ENCODE data around the gene FOSL2. TPM values are rescaled to one million over a fixed set of nuclear protein-coding genes. Genes with fewer than 3 reads are reported as not detected.
"Not testable (repeated sequence)": the region's sequence is repeated elsewhere in the genome, so short reads cannot be mapped to it uniquely, and the experiment has no call there.

The FOSL2 gene
- total RNA-seq, 1 experiment from 2014 or later = 44.7 TPM

GRCh38 chr2:28361991-28362710 lies 30.5 kb upstream of the FOSL2 start:
- H3K27ac ChIP-seq = no peak overlapping the region
- H3K9me3 ChIP-seq (replicated peaks) = no peaks in the 10 kb centered on the region
- no peak overlapping the region for H3K4me3 ChIP-seq
- no peaks in the 10 kb centered on the region for H3K27me3 ChIP-seq (replicated peaks)
- H3K36me3 ChIP-seq = no peaks in the 10 kb centered on the region
- no peak for DNase-seq (ENCODE audit: low read depth in 1 of 2, low spot score in 2 of 2)
- H3K4me1 ChIP-seq (replicated peaks) = peaks cover 47% of the 10 kb centered on the region

DNA sequence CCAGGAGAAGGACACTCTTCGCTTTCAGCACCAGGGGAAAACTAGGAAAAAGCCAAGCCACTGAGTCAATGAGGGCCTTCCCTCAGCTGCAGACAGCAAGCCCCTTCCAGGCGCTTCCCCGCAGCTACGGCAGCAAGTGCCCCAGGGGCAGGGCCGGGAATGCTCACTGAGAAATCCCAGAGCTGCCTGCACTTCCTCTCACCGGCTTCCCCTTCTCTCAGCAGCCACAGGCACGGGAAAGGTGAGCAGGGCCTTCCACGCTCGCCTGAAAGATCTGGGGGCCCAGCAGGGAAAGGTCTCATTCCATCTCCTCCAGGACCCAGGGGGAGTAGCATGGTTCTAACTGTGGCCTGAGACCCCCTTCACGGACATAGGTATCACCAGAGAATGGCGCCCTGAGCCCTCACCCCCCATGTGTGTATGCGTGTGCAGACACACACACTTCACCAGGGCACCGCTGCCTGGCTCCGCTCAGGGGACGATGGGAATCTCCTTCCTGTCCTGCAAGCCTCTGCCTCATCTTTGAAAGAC lies 29.6 kb upstream of the FOSL2 start:
- Histone ChIP-seq H3K4me1 (replicated peaks) (peaks cover 39% of the 10 kb centered on the region), H3K4me3 (no peak overlapping the region), H3K36me3 (no peaks in the 10 kb centered on the region), H3K27me3 (replicated peaks) (no peaks in the 10 kb centered on the region), H3K9me3 (replicated peaks) (no peaks in the 10 kb centered on the region), H3K27ac (no peak overlapping the region)
- DNase-seq (ENCODE audit: low read depth in 1 of 2, low spot score in 2 of 2) = no peak

DNA sequence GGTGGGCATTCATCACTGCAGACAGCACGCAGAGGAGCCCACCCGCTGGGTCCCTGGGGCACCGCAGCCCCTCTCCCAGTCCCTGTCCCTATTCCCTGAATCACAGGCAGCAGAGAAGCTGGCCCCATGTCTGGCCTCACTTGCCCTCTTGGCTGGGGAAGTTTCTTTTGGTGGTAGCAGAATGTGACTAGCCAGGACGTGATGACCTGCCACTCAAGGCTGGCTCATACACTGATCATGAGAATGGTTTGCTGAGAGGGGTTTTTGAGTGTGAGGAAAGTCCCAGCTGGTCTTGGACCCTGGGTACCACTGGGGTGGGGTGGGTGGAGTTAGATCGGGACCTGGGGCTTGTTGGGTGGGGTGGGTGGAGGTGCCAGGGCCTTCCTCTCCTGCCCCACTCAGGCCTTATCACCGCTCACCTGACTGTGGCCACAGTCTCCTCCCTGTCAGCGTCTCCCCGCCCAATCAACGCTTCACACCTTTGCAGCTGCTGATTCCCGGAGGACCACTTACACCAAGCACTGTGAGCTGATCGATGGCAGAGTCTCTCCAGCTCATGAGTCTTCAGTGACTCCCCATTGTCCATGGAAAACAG lies 28.9 kb upstream of the FOSL2 start:
- H3K36me3 ChIP-seq = no peaks in the 10 kb centered on the region
- H3K9me3 ChIP-seq (replicated peaks) = no peaks in the 10 kb centered on the region
- no peak for DNase-seq (ENCODE audit: low read depth in 1 of 2, low spot score in 2 of 2)
- no peak overlapping the region for H3K27ac ChIP-seq
- H3K4me3 ChIP-seq = no peak overlapping the region
- H3K4me1 ChIP-seq (replicated peaks) = peaks cover 33% of the 10 kb centered on the region
- no peaks in the 10 kb centered on the region for H3K27me3 ChIP-seq (replicated peaks)

GRCh38 chr2:28364610-28365009 lies 28.0 kb upstream of the FOSL2 start:
- peaks cover 24% of the 10 kb centered on the region for H3K4me1 ChIP-seq (replicated peaks)
- H3K27ac ChIP-seq = no peak overlapping the region
- H3K36me3 ChIP-seq = no peaks in the 10 kb centered on the region
- H3K27me3 ChIP-seq (replicated peaks) = no peaks in the 10 kb centered on the region
- H3K4me3 ChIP-seq = no peak overlapping the region
- H3K9me3 ChIP-seq (replicated peaks) = no peaks in the 10 kb centered on the region
- no peak for DNase-seq (ENCODE audit: low read depth in 1 of 2, low spot score in 2 of 2)

GRCh38 chr2:28365158-28365557 lies 27.5 kb upstream of the FOSL2 start:
- Histone ChIP-seq H3K4me3 (no peak overlapping the region), H3K27me3 (replicated peaks) (no peaks in the 10 kb centered on the region), H3K4me1 (replicated peaks) (peaks cover 19% of the 10 kb centered on the region), H3K36me3 (no peaks in the 10 kb centered on the region), H3K27ac (no peak overlapping the region), H3K9me3 (replicated peaks) (no peaks in the 10 kb centered on the region)
- DNase-seq (ENCODE audit: low read depth in 1 of 2, low spot score in 2 of 2) = no peak

GRCh38 chr2:28366149-28366495 lies 26.5 kb upstream of the FOSL2 start:
- Histone ChIP-seq H3K4me3 (no peak overlapping the region), H3K27ac (no peak overlapping the region), H3K4me1 (replicated peaks) (peaks cover 9% of the 10 kb centered on the region), H3K36me3 (no peaks in the 10 kb centered on the region), H3K9me3 (replicated peaks) (no peaks in the 10 kb centered on the region), H3K27me3 (replicated peaks) (no peaks in the 10 kb centered on the region)
- DNase-seq (ENCODE audit: low read depth in 1 of 2, low spot score in 2 of 2) = no peak

DNA sequence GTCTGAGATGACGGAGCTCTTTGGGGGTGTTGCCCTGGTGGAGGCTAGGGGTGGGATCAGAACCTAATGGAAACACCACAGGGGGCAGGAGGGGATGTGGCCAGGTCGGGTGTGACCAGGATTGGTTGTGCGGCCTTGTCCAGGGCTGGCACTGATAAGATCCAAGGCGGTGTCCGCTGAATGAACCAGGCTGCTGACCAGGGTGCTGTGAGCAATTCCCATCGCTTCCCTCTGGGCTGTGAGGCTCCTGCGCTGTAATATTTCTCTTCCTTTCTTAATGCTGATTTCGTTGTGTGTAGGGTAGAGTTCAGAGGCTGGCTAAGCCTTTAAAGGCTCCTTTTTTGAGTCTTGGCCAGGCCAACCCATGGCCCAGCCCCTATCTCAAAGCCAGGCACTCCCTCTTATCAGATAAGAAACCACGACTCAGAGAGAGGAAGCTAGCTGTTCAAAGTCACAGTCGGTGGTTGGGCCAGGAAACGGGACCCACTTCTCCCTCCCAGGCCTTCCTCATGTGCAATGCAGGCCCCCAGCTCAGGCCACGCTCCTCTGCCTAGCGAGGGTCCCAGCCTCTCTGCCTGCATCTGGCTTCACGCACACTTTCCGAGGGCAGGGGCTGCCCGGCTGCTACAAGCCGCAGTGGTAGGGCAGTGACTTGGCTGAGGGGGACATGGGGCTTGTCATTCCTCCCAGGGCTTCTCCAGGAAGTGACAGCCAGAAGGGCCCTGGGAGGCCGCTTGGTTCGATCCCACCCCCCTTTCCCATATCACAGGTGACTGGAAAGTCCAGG lies 26.0 kb upstream of the FOSL2 start:
- H3K9me3 ChIP-seq (replicated peaks) = no peaks in the 10 kb centered on the region
- no peaks in the 10 kb centered on the region for H3K36me3 ChIP-seq
- DNase-seq (ENCODE audit: low read depth in 1 of 2, low spot score in 2 of 2) = no peak
- no peak overlapping the region for H3K27ac ChIP-seq
- peaks cover 5% of the 10 kb centered on the region; the same call in 1 of the 2 replicates for H3K4me1 ChIP-seq (replicated peaks)
- no peaks in the 10 kb centered on the region for H3K27me3 ChIP-seq (replicated peaks)
- H3K4me3 ChIP-seq = no peak overlapping the region

DNA sequence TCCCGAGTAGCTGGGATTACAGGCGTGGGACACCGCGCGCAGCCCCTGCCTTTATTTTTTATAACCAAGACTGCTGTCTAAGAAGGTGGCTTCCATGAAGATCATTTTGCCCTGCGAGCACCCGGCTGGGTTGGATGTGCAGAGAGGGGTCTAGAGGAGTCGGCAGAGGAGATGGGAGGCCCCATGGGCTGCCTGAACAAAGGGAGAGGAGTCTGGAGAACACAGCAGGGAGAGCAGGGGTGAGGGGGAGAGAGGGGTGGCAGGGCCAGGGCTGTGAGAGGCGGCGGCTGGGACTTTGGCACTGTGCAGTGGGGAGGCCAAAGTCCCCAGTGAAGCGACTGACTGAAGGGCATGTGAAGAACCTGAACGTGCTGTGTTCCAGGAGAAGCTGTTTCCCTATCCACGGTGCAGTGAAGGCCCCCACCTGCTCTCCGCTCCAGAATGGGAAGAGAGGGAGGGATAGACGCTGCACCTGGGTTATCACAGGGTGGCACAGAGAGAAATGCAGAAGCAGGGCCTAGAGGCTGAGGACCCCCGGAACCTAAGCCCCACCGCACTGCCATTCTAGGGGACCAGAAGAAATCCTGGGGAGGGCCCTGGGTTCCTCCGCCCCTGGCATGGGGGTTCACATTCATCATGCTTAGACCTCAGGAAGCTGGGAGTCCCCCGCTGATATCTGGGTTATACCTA lies 24.8 kb upstream of the FOSL2 start:
- H3K27ac ChIP-seq = no peak overlapping the region
- H3K9me3 ChIP-seq (replicated peaks) = no peaks in the 10 kb centered on the region
- H3K36me3 ChIP-seq = no peaks in the 10 kb centered on the region
- no peak for DNase-seq (ENCODE audit: low read depth in 1 of 2, low spot score in 2 of 2)
- H3K4me3 ChIP-seq = no peak overlapping the region
- H3K27me3 ChIP-seq (replicated peaks) = no peaks in the 10 kb centered on the region
- no peaks in the 10 kb centered on the region for H3K4me1 ChIP-seq (replicated peaks)

GRCh38 chr2:28368357-28368798 lies 24.3 kb upstream of the FOSL2 start:
- DNase-seq (ENCODE audit: low read depth in 1 of 2, low spot score in 2 of 2) = no peak
- Histone ChIP-seq H3K9me3 (replicated peaks) (no peaks in the 10 kb centered on the region), H3K36me3 (no peaks in the 10 kb centered on the region), H3K4me1 (replicated peaks) (no peaks in the 10 kb centered on the region), H3K4me3 (no peak overlapping the region), H3K27ac (no peak overlapping the region), H3K27me3 (replicated peaks) (no peaks in the 10 kb centered on the region)

DNA sequence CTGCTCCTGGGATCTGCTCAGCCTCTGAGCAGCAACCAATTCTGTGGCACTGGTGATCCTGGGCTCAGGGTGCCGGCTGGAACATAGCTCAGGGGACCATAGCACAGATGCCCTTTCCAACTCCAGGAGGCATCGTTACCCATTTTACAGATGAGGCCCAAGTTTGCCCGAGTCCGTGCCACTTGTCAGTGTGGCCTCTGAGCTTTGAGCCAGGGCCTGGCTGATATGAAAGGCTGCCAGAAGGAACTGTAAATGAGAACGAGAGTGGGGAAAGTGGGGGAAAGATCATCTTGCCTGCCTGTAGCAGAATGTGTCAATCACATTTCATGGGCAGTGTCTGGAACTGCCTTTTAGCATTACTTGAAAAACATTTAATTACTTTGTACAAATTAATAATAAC lies 23.3 kb upstream of the FOSL2 start:
- Histone ChIP-seq H3K9me3 (replicated peaks) (no peaks in the 10 kb centered on the region), H3K27ac (no peak overlapping the region)

GRCh38 chr2:28370354-28370753 lies 22.3 kb upstream of the FOSL2 start:
- DNase-seq (ENCODE audit: low read depth in 1 of 2, low spot score in 2 of 2) = no peak
- no peak overlapping the region for H3K4me3 ChIP-seq
- H3K36me3 ChIP-seq = no peaks in the 10 kb centered on the region
- H3K4me1 ChIP-seq (replicated peaks) = no peaks in the 10 kb centered on the region
- H3K27ac ChIP-seq = no peak overlapping the region
- H3K27me3 ChIP-seq (replicated peaks) = no peaks in the 10 kb centered on the region
- no peaks in the 10 kb centered on the region for H3K9me3 ChIP-seq (replicated peaks)

More for the DNA sequence above, 23.3 kb upstream of the FOSL2 start:
- no peak for DNase-seq (ENCODE audit: low read depth in 1 of 2, low spot score in 2 of 2)
- Histone ChIP-seq H3K27me3 (replicated peaks) (no peaks in the 10 kb centered on the region), H3K36me3 (no peaks in the 10 kb centered on the region), H3K4me1 (replicated peaks) (no peaks in the 10 kb centered on the region), H3K4me3 (no peak overlapping the region)

- not testable (repeated sequence) for H3K27me3 ChIP-seq (replicated peaks); H3K27ac ChIP-seq; H3K4me3 ChIP-seq; H3K9me3 ChIP-seq (replicated peaks); DNase-seq (ENCODE audit: low read depth in 1 of 2, low spot score in 2 of 2); H3K36me3 ChIP-seq; H3K4me1 ChIP-seq (replicated peaks)
These were observed 20.9 kb upstream of the FOSL2 start for GRCh38 chr2:28371728-28372127.

- Histone ChIP-seq H3K27me3 (replicated peaks) (no peaks in the 10 kb centered on the region), H3K36me3 (no peaks in the 10 kb centered on the region), H3K27ac (no peak overlapping the region), H3K4me3 (no peak overlapping the region), H3K9me3 (replicated peaks) (no peaks in the 10 kb centered on the region), H3K4me1 (replicated peaks) (no peaks in the 10 kb centered on the region)
- DNase-seq (ENCODE audit: low read depth in 1 of 2, low spot score in 2 of 2) = no peak
These were observed 18.8 kb upstream of the FOSL2 start for GRCh38 chr2:28373854-28374253.

Measured in SJSA1 (cell line).